PC-3 (cell line): ENCODE measurements around the gene ZFP36L2.

Experiments
- CTCF ChIP-seq: fragments of 300-600 bp; sonication (generic); conservative IDR thresholded peaks from 2 replicates; pipeline ENCODE4 v1.5.1; 2017; ENCODE audit warnings: antibody characterized with exemption, low read depth, mild to moderate bottlenecking, low read length
- EZH2 ChIP-seq: fragments of 300-600 bp; sonication (generic); IDR thresholded peaks from one replicate; pipeline ENCODE4 v1.6.1; 2017; ENCODE audit warnings: antibody characterized with exemption, mild to moderate bottlenecking, low read length; ENCODE audit not compliant: unreplicated experiment

GRCh38 chr2:43178055-43178598 lies 48.3 kb downstream of the ZFP36L2 start:
- TF ChIP-seq CTCF (no peak), EZH2 (no peak)
